AG04450 (cell line): Measurements from ENCODE around the gene TRAF3IP3. TPM values are rescaled to one million over a fixed set of nuclear protein-coding genes. Genes with fewer than 3 reads are reported as not detected.

ENCODE experiments used
- CTCF ChIA-PET: fragments of 300-600, 350-600 bp; formaldehyde crosslinking; extraction: SDS; loops from one replicate; lab custom pipeline; 2022; ENCODE audit warnings: antibody characterized with exemption, inconsistent platforms; lab: Charles Lee
- POLR2A ChIA-PET: fragments of 350-600 bp; formaldehyde crosslinking; extraction: SDS; loops from one replicate; lab custom pipeline; 2021; ENCODE audit warnings: antibody characterized with exemption, inconsistent platforms; lab: Yijun Ruan, JAX
- DNase-seq: peaks from one replicate; pipeline ENCODE4 v3.0.0-alpha.2; 2011; ENCODE audit warnings: low read depth, low spot score
- H3K27ac ChIP-seq: one replicate; pipeline ENCODE4 v1.5.1; 2012; ENCODE audit warnings: low read depth, low read length, control low read depth
- H3K27me3 ChIP-seq: one replicate; pipeline ENCODE4 v1.6.0; 2012; ENCODE audit warnings: low read length; ENCODE audit not compliant: control insufficient read depth, insufficient read depth
- H3K4me3 ChIP-seq: 2 replicates; pipeline ENCODE4 v1.5.1; 2011; ENCODE audit warnings: mild to moderate bottlenecking, low read depth, low read length, control low read depth
- H3K9me3 ChIP-seq: 2 replicates; pipeline ENCODE4 v1.5.1; 2012; ENCODE audit warnings: low read length; ENCODE audit not compliant: control insufficient read depth, insufficient read depth
- CTCF ChIP-seq: IDR thresholded peaks from 2 replicates; pipeline ENCODE4 v1.5.1; 2011; ENCODE audit warnings: low read depth, low read length, control low read depth, inconsistent platforms
- polyA plus RNA-seq: library from polyadenylated mRNA; depleted of rRNA; stranded (reverse); fragments of >200 nt; gene quantifications from 2 replicates; pipeline ENCODE4 v1.2.3, GENCODE V29; 2011

TRAF3IP3 gene
- polyA plus RNA-seq, 1 experiment: 0.10 TPM

GRCh38 chr1:209805875-209806760, 50.3 kb downstream of the TRAF3IP3 start, which contains the start of gene IRF6:
Gene IRF6, minus strand, starts transcription at chr1:209806142. Its CDS starts 4,729 bp downstream, at chr1:209801413.
- no peak within 1 kb of the TSS for H3K27ac ChIP-seq
- ChIA-PET POLR2A (no interaction called here), CTCF (interaction anchor here (0.6 to 5.9 kb wide), 4 partner anchors 18 to 160 kb away, joined by 3 to 85 read pairs (median 3); no protein-coding TSS in a partner anchor)
- H3K9me3 ChIP-seq: peaks cover 5% of the 10 kb centered on the region; the same call in 1 of the 2 replicates
- no peak for TF ChIP-seq CTCF
- H3K4me3 ChIP-seq: peak within 1 kb of the TSS; percentile 54
- no peak for DNase-seq
- no peaks in the 10 kb centered on the region for H3K27me3 ChIP-seq

GRCh38 chr1:209807509-209807908, 51.7 kb downstream of the TRAF3IP3 start:
- no peak overlapping the region for H3K27ac ChIP-seq
- CTCF ChIA-PET: interaction anchor here (0.6 to 5.9 kb wide), 7 partner anchors 13 to 1430 kb away, joined by 3 to 85 read pairs (median 6); partner anchors contain the start of gene UTP25
- no peak for TF ChIP-seq CTCF

GRCh38 chr1:209808059-209808581, 52.3 kb downstream of the TRAF3IP3 start:
- Histone ChIP-seq H3K4me3 (no peak overlapping the region), H3K27ac (no peak overlapping the region), H3K9me3 (peaks cover 5% of the 10 kb centered on the region; the same call in 1 of the 2 replicates), H3K27me3 (no peaks in the 10 kb centered on the region)
- ChIA-PET CTCF (interaction anchor here (0.6 to 5.9 kb wide), 11 partner anchors 12 to 1429 kb away, joined by 3 to 85 read pairs (median 4); partner anchors contain the start of gene UTP25), POLR2A (interaction anchor here (0.6 to 1.4 kb wide), 4 partner anchors 20 to 133 kb away, joined by 3 to 11 read pairs (median 3); partner anchors contain the start of genes G0S2 and UTP25)
- no peak for TF ChIP-seq CTCF
- DNase-seq: peak; percentile 85

More at GRCh38 chr1:209807509-209807908, 51.7 kb downstream of the TRAF3IP3 start:
- DNase-seq: no peak
- POLR2A ChIA-PET: interaction anchor here (0.6 to 1.4 kb wide), 4 partner anchors 20 to 132 kb away, joined by 3 to 11 read pairs (median 4); partner anchors contain the start of genes G0S2 and UTP25
- Histone ChIP-seq H3K27me3 (no peaks in the 10 kb centered on the region), H3K4me3 (no peak overlapping the region), H3K9me3 (peaks cover 5% of the 10 kb centered on the region; the same call in 1 of the 2 replicates)

- H3K9me3 ChIP-seq: peaks cover 5% of the 10 kb centered on the region; the same call in 1 of the 2 replicates
- H3K27ac ChIP-seq: no peak overlapping the region
- no peak for TF ChIP-seq CTCF
- ChIA-PET POLR2A (no interaction called here), CTCF (interaction anchor here (5.9 kb wide), 1 partner anchor 14 kb away, joined by 85 read pairs; no protein-coding TSS in a partner anchor)
- DNase-seq: no peak
- H3K27me3 ChIP-seq: no peaks in the 10 kb centered on the region
- no peak overlapping the region for H3K4me3 ChIP-seq
Observed at GRCh38 chr1:209809611-209810010, 53.8 kb downstream of the TRAF3IP3 start.
